Left colon (tissue), 2 donors: Measurements from ENCODE around the gene THAP10. TPM values are rescaled to one million over a fixed set of nuclear protein-coding genes. Genes with fewer than 3 reads are reported as not detected.
"Not testable (repeated sequence)": the region's sequence is repeated elsewhere in the genome, so short reads cannot be mapped to it uniquely, and the experiment has no call there.

ENCODE experiments used
- ATAC-seq: fragments of 200-7000 bp; cut with Tn5 transposase; one replicate; pipeline ENCODE4 v1.9.1; 2020; ENCODE audit warnings: mild to moderate bottlenecking, moderate library complexity
- DNase-seq, 2 donors: peaks; one replicate each; pipeline ENCODE4 v3.0.0-alpha.2; 2020
- intact Hi-C, 2 donors: fragments of 100-400 bp; cut with DNase I in 1 of 2; cut with micrococcal nuclease in 1 of 2; formaldehyde crosslinking; loops; one replicate each; pipeline versions ENCODE4 v1.11.2 to v1.14.0; 2022; cut with DNase I, micrococcal nuclease
- total RNA-seq, 2 donors: library from RNA; stranded (reverse); fragmentation: NEBNext Ultra II Directional; extraction: Animal tissue kit (Norgen Biotek cat#: 25700); gene quantifications; one replicate each; pipeline ENCODE4 v1.2.1, GENCODE V29; 2021
- donor health status: DM: no; HTN: no; CAD: no.
- donor health status: DM: yes; HTN: yes; CAD: no.

Gene THAP10
- total RNA-seq, 2 donors from 2014 or later, result 1.4 TPM

GRCh38 chr15:70882361-70882760 is 9.9 kb downstream of the THAP10 start:
- no peak for ATAC-seq
- no peak for DNase-seq
- intact Hi-C loops, result no loop called here

DNA sequence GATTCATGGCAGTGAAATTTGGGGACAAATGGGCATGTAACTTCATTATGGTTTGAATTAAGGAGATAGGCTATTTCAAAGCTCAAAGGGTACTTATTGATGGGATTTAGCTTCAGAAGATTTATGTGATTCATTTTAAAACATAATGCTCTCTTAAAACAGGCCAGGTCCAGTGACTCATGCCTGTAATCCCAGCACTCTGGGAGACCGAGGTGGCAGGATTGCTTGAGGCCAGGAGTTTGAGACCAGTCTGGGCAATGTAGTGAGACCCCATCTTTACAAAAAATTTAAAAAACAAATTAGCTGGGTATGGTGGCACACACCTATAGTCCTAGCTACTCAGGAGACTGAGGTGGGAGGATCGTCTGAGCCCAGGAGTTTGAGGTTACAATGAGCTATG is 11.5 kb downstream of the THAP10 start:
- intact Hi-C loops, result no loop called here
- DNase-seq (no peak), ATAC-seq (no peak)

DNA sequence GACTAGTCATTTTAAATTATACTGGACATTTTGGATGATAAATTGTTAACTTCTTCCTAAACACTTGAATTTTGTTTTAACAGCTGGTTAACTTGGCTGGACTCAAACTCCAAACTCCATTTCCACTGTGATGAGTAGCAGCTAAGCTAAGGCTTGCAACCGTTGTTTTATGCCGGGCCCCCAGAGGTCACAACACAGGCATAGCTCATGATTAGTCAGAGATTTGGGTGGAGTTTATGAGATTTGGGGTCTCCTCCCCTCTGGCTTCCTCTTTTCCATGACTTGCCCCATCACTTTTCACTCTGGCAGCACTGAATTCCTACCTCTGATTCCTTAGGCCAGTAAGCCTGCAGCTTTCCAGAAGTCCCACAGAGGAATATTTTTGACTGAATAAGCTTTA is 12.8 kb downstream of the THAP10 start:
- DNase-seq (no peak), ATAC-seq (no peak)
- intact Hi-C loops, result no loop called here

DNA sequence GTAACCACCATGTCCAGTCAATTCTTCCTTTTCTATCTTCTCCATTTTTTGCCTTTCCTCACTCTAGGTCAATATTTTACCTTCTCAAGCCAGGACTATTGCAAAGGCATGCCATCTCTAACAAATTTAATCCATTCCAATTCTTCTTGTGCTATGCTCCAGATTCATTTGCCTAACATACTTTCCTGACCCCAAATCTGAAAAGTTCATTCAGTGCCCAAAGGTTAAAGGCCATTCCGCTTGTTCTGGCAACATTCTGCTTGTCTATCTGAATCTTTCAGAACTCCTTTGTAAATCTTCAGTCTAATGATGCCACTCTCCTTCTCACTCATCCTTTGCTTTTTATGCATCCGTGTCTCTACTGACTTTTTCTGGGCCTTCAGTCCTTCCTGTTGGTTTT is 15.6 kb downstream of the THAP10 start:
- intact Hi-C loops, result no loop called here
- no peak for ATAC-seq
- DNase-seq, result no peak

- no peak for ATAC-seq
- no peak for DNase-seq
- intact Hi-C loops, result no loop called here
These were observed 16.2 kb downstream of the THAP10 start for GRCh38 chr15:70876011-70876410.

GRCh38 chr15:70875001-70875782 is 17.0 kb downstream of the THAP10 start:
- DNase-seq, result no peak
- ATAC-seq, result no peak
- intact Hi-C loops, result no loop called here

DNA sequence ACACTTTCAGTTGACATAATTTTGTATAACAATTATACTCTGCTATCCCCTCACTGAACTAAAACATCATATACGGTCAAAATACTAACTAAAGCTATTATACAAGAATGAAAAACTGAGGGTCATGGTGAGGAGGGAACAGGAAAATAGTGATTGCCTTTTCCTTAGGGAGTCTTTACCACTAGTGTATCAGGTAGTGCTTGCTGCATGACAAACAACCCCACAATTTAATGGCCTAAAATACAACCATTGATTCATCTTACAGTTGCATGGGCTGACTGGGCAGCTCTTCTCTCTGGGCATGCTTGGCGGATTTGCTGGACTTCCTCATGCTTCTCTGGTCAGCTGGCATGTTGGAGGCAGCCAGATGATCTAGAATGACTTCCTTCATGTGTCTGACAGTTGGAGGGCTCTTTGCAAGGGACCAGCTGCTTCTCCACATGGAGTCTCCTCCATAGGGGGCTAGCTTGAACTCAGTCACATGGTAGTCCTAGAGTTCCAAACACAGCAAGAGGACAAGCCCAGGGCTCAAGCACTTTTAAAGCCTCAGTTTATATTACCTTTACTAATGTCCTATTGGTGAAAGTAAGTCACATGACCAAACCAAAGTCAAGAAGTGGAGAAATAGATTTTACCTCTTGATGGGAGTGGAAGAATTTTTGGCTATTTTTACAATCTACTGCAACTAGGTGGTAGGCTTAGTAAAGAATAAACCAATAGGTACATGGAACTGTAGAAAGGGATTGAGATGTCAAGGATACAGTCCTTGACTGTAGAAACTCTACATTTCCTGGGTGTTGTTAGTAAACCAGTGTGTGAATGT is 18.8 kb downstream of the THAP10 start:
- no peak for DNase-seq
- intact Hi-C loops, result no loop called here
- ATAC-seq, result no peak

DNA sequence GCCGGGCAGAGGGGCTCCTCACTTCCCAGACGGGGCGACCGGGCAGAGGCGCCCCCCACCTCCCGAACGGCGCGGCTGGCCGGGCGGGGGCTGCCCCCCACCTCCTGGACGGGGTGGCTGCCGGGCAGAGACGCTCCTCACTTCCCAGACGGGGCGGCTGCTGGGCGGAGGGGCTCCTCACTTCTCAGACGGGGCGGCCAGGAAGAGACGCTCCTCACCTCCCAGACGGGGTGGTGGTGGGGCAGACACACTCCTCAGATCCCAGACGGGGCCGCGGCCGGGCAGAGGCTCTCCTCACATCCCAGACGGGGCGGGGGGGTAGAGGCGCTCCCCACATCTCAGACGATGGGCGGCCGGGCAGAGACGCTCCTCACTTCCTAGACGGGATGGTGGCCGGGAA is 20.7 kb downstream of the THAP10 start:
- ATAC-seq, DNase-seq, intact Hi-C loops: not testable (repeated sequence)

- intact Hi-C loops, result no loop called here
- DNase-seq (no peak), ATAC-seq (no peak)
These were observed 22.2 kb downstream of the THAP10 start for GRCh38 chr15:70870051-70870450.

DNA sequence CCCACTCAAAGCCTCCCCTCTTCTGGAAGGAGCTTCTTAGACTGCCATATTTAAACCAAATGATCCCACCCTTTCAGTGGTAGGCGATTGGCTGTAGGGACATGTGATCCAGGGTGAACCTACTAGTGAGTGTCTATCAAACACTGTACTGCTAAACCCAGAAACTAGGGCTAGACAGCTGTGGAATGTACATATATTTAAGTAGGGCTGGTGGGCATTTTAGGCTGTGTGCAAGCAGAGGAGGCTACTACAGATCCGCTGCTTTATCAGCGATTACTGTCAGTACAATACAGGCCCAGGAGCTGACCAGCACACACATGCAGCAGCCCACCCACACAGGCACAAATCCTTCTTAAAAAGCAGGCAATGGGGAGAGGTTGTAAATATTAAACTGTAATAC is 22.9 kb downstream of the THAP10 start:
- intact Hi-C loops, result no loop called here
- DNase-seq (no peak), ATAC-seq (no peak)

- intact Hi-C loops, result no loop called here
- DNase-seq, result no peak
- ATAC-seq, result no peak
These were observed 24.2 kb downstream of the THAP10 start for GRCh38 chr15:70867911-70868467.

GRCh38 chr15:70866982-70867641 is 25.1 kb downstream of the THAP10 start:
- DNase-seq, result no peak
- intact Hi-C loops, result no loop called here
- ATAC-seq, result no peak

DNA sequence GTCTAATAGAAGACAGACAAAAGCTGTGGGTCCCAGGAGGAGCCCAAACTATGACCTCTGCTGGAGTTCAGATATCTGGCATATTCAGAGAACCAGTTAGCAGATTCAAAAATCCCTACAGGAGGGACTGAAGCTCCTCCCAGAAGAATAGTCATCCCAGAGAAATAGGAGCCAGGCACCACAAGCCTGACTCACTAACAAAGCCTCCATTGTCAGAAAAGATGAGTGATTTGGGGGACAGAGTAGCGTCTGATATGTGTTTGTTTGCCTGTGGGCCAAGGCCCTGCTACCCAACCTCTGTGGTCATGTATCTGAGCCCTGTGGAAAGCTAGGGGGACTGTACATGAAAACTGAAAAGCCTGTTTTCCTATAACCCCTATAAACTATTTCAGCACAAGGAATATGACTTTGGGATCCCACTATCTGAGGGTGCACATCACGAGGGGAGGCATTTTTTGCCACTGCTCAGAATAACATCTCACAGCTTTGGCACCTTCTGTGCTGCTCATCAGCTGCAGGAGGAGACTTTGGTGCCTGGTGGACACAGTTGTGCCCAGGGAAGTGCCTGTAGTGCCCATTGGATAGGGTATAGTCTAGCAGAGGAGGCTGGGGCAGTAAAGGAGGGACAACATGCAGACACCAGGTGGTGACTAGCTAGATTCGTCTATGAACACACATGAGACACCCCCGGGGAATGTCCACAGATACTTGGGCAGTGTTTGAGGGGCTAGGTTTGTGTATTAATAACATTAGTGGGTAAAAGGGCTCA is 28.6 kb downstream of the THAP10 start:
- DNase-seq (no peak), ATAC-seq (no peak)
- intact Hi-C loops, result no loop called here

DNA sequence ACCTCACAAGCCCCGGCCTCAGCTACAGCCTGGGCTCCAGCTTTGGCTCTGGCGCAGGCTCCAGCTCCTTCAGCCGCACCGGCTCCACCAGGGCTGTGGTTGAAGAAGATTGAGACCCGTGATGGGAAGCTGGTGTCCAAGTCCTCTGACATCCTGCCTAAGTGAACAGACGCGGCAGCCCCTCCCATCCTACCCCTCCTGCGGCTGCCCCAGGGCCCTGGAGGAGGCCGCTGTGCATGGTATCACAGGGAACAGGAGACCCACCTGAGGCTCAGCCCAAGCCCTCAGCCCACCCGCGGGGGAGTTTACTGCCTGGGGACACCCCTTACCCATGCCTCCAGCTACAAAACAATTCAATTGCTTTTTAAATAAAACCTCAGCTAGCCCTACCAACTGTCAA is 32.2 kb downstream of the THAP10 start:
- ATAC-seq (no peak), DNase-seq (no peak)
- intact Hi-C loops, result no loop called here

GRCh38 chr15:70859322-70859908 is 32.8 kb downstream of the THAP10 start:
- no peak for DNase-seq
- no peak for ATAC-seq
- intact Hi-C loops, result no loop called here

DNA sequence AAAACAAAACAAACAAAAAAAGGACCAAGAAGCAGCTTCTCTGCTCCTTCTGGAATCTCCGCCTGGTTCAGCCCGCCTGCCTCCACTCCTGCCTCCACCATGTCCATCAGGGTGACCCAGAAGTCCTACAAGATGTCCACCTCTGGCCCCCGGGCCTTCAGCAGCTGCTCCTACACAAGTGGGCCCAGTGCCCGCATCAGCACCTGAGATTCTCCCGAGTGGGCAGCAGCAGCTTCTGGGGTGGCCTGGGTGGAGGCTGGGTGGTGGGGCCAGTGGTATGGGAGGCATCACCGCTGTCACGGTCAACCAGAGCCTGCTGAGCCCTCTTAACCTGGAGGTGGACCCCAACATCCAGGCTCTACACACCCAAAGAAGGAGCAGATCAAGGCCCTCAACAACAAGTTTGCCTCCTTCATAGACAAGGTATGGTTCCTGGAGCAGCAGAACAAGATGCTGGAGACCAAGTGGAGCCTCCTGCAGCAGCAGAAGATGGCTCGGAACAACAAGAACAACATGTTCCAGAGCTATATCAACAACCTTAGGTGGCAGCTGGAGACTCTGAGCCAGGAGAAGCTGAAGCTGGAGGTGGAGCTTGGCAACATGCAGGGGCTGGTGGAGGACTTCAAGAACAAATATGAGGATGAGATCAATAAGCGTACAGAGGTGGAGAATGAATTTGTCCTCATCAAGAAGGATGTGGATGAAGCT is 33.5 kb downstream of the THAP10 start:
- DNase-seq, ATAC-seq, intact Hi-C loops: not testable (repeated sequence)

DNA sequence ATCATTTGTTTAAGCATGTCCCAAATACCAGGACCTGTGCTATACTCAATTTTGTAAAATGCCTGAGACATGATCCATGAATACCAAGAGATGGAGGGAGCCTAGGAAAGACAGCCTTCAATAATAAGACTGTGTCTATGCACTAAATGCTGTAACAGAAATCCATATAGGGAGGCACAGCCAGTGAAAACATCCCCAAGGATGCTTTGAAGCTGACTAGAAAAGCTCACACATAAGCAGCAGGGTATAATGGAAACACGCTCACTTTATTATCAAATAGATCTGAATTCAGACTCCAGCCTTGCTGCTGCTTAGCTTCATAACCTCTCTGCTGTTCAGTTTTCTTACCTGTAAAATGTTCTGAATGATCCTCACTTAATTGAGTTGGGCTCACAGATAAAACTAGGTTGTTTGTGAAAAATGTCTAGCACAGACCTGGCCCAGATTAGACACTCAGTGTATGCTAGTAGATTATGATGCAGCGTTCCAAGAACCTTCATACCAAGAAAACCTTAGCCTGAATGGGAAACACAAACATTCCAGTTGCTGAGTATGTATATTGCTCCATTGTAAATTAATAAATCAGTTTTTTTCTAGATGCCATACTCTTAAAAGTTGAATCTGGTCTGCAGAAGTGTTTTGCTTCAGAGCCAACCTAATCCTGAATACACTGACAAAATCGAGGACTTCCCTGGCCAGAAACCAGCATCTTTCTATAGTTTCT is 34.5 kb downstream of the THAP10 start:
- intact Hi-C loops, result no loop called here
- DNase-seq (no peak), ATAC-seq (no peak)
